GM10248 (cell line): ENCODE data around the gene CENPM.

ENCODE experiments used
- CTCF ChIA-PET: fragments of 300-600 bp; sonication (Branson Sonifier 250); formaldehyde crosslinking; extraction: SDS; loops from one replicate; lab custom pipeline; 2021; ENCODE audit warnings: antibody characterized with exemption; lab: Yijun Ruan, JAX
- POLR2A ChIA-PET: fragments of 350-650 bp; sonication (Branson Sonifier 250); formaldehyde crosslinking; extraction: SDS; loops from one replicate; lab custom pipeline; 2020; ENCODE audit warnings: antibody characterized with exemption; lab: Yijun Ruan, JAX
- DNase-seq: peaks from one replicate; pipeline ENCODE4 v3.0.0; 2012; ENCODE audit errors: extremely low spot score
- TF ChIP-seq, protein P1 (sequence below): IDR thresholded peaks from 2 replicates; pipeline ENCODE4 v1.5.1; 2012; ENCODE audit warnings: mild to moderate bottlenecking, low read depth; ENCODE audit errors: extremely low read depth, missing control alignments, control extremely low read depth

Gene CENPM

DNA sequence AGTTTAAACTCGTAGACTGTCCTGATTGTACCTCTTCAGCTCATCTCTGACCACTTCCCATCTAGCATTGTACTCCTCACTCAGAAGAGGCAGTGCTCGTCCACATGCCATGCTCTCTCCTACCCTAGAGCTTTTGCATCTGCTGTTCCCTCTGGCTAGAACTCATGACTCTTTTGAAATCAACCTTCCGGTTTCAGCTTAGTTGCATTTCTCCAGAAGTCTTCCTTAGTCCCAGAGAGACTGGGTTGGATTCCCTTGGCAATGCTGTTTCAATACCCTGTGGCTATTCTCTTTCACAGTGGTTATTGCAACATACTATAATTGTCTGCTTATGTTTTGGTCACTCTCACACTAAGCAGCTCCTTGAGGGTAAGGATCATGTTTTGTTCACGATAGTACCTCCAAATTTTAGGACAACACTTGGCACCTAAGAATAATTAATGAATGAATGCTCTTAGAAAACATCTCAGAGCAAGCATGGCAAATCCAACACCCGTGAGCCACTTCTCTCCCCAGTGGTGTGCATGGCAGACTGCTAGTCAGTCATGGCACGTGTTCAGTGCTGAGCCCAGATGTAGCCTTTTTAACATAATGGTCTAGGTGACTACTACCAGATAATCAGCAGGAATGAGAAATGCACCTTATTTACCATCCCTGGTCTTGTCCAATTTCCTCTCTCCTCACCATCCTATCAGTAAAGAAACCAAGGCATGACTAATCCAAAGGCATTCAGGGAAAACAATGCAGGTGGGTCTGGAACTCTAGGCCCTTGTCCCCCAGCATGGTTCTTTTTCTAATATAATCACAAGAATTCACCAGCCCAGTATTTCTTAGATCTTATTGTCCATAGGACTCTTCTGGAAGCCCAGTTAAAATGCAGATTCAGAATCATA lies 36.8 kb upstream of the CENPM start:
- ChIA-PET CTCF (interaction anchor here (0.9 to 1.1 kb wide), 5 partner anchors 10 to 25 kb away, joined by 3 to 4 read pairs (median 3); no protein-coding TSS in a partner anchor), POLR2A (no interaction called here)
- TF ChIP-seq, protein P1, sequence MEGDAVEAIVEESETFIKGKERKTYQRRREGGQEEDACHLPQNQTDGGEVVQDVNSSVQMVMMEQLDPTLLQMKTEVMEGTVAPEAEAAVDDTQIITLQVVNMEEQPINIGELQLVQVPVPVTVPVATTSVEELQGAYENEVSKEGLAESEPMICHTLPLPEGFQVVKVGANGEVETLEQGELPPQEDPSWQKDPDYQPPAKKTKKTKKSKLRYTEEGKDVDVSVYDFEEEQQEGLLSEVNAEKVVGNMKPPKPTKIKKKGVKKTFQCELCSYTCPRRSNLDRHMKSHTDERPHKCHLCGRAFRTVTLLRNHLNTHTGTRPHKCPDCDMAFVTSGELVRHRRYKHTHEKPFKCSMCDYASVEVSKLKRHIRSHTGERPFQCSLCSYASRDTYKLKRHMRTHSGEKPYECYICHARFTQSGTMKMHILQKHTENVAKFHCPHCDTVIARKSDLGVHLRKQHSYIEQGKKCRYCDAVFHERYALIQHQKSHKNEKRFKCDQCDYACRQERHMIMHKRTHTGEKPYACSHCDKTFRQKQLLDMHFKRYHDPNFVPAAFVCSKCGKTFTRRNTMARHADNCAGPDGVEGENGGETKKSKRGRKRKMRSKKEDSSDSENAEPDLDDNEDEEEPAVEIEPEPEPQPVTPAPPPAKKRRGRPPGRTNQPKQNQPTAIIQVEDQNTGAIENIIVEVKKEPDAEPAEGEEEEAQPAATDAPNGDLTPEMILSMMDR = no peak
- no peak for DNase-seq

DNA sequence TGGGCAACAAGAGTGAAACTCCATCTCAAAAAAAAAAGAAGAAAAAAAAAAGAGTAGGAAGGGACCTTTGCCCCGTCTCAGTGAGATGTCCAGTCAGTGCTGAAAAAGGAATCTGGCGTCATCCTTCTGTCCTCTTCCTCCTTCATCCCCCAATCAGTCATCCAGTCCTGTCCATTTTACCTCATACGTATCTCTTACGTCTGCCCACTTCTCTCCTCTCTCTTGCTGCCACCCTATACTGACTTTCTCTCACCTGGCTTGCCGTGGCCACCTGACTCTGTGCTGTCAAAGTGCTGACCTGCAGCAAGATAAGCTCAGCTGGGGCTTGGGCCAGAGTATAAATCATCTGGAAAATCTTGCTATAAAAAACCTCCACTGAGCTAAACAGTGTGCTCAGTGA lies 35.9 kb upstream of the CENPM start:
- POLR2A ChIA-PET = no interaction called here
- CTCF ChIA-PET = interaction anchor here (0.9 to 1.1 kb wide), 5 partner anchors 10 to 26 kb away, joined by 3 to 4 read pairs (median 3); no protein-coding TSS in a partner anchor

DNA sequence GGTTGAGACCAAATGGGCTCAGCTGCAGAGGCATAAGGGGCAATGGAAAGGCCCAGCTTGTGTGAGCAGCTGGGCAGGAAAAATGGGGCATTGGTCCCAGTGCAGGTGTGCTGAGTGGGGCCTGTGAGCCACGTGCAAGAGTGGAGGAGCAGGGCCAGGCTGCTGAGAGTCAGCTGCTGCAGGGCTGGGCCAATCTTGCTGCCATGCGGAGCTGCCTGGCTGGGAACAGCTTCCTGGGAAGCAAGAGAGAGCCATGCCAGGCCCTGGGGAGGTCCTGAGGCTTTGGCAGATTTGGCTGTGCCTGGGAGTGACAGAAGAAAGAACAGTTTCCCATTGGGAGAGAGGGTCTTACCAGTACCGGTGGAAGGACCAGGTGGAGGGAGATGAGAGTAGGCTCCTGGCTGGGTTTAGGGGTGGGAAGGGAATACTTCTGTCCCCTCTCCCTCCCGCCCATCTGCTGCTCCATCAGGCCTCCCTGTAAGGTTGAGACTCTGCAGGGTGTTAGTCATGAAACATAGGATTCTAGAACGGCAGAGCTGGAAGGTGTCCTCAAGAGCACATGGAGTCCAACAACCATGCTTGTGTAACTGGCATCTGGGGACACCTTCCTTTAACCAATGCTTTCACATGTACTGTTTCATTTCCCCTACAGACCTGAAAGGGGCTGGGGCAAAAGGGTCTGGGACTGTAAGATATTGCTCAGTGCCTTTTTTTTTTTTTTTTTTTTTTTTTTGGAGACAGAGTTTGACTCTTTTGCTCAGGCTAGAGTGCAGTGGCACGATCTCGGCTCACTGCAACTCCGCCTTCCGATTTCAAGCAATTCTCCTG lies 32.7 kb upstream of the CENPM start:
- DNase-seq = no peak
- POLR2A ChIA-PET = no interaction called here
- CTCF ChIA-PET = interaction anchor here (1.1 kb wide), 1 partner anchor 11 kb away, joined by 3 read pairs; the partner anchor contains the start of gene SEPTIN3
- TF ChIP-seq, protein P1 = no peak

More for the DNA sequence above, 35.9 kb upstream of the CENPM start:
- TF ChIP-seq, protein P1 = no peak
- DNase-seq = no peak

DNA sequence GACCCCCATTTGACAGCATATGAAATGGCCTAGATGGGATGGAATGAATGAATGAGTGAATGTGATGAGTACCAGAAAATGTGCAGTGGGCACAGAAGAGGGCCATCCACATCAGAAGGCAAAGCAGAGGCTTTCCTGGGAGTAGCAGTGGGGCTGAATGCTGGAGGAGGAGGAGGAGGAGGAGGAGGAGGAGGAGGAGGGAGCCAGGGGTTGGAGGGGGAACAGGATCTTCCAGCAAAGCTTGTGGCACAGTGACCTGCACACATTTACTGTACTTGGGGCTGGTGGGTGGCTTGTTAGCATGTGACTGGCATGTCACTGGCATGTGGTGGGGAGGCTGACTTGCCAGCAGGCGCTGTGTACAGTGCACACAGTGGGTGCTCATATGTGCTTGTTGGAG lies 31.8 kb upstream of the CENPM start:
- ChIA-PET POLR2A (no interaction called here), CTCF (interaction anchor here (1.1 to 1.4 kb wide), 2 partner anchors 10 to 21 kb away, joined by 3 read pairs; partner anchors contain the start of gene SEPTIN3)
- TF ChIP-seq, protein P1 = no peak
- no peak for DNase-seq

DNA sequence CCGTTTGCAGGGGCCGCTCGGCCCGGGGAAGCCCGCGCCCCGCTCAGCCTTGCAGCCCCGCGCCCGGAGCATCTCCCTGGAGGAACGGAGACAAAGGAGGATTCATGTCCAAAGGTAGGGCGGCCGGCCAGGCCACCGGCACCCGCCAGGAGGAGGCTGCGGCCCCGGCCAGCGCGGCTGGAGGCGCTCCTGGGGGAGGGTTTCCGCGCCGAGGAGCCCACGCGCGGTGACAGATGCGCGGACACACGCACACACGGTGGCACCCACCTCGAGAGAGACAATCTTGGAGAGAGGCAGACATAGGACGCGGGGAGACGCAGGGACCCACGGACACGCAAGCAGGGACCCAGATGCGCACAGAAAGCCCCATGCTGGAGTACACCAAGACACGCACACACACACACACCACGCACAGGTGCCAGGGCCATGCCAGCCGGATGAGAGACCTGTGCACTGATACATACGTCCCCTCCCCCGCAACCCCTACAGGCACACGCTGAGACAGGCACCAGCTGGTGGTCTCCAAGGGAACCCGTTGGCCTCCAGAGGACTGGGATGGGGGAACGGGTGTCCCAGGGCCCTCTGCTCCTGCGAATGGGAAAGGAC lies 30.1 kb upstream of the CENPM start:
- CTCF ChIA-PET = interaction anchor here (0.8 kb wide), 1 partner anchor 467 kb away, joined by 3 read pairs; no protein-coding TSS in a partner anchor
- TF ChIP-seq, protein P1 = peak; percentile 3
- POLR2A ChIA-PET = no interaction called here
- DNase-seq = no peak
